NT2/D1 (cell line): ENCODE measurements around the gene TMEM63B.

ENCODE experiments used
- DNase-seq: peaks from one replicate; pipeline ENCODE4 v3.0.0-alpha.2; 2011; ENCODE audit warnings: low read depth, low spot score
- H3K27me3 ChIP-seq: 2 replicates; pipeline ENCODE4 v1.6.0; 2011; ENCODE audit warnings: mild to moderate bottlenecking; ENCODE audit not compliant: insufficient read length, insufficient read depth
- H3K36me3 ChIP-seq: 2 replicates; pipeline ENCODE4 v1.6.1; 2011; ENCODE audit warnings: mild to moderate bottlenecking, low read length, mixed read lengths; ENCODE audit not compliant: insufficient read depth, insufficient read length
- H3K4me1 ChIP-seq: 2 replicates; pipeline ENCODE4 v1.5.1; 2011; ENCODE audit not compliant: insufficient read depth, insufficient read length
- H3K4me3 ChIP-seq: 2 replicates; pipeline ENCODE4 v1.5.1; 2011; ENCODE audit warnings: low read depth; ENCODE audit not compliant: insufficient read length
- H3K9ac ChIP-seq: 2 replicates; pipeline ENCODE4 v1.6.0; 2011; ENCODE audit warnings: low read depth; ENCODE audit not compliant: insufficient read length
- H3K9me3 ChIP-seq: 2 replicates; pipeline ENCODE4 v1.5.1; 2011; ENCODE audit warnings: mild to moderate bottlenecking, low read length; ENCODE audit not compliant: insufficient read depth
- SUZ12 ChIP-seq: IDR thresholded peaks from 2 replicates; pipeline ENCODE4 v1.6.1; 2011; ENCODE audit not compliant: insufficient read length, insufficient read depth; ENCODE audit errors: extremely low read depth
- YY1 ChIP-seq: IDR thresholded peaks from 2 replicates; pipeline ENCODE4 v1.6.1; 2011; ENCODE audit not compliant: insufficient read length, insufficient read depth
- ZNF274 ChIP-seq: IDR thresholded peaks from 2 replicates; pipeline ENCODE4 v1.6.1; 2011; ENCODE audit warnings: mild to moderate bottlenecking, low read depth, low read length

TMEM63B gene

GRCh38 chr6:44199883-44200282 lies 72.5 kb downstream of the TMEM63B start:
- Histone ChIP-seq H3K9ac (no peak overlapping the region), H3K27me3 (no peaks in the 10 kb centered on the region), H3K4me3 (no peak overlapping the region), H3K9me3 (no peaks in the 10 kb centered on the region), H3K36me3 (no peaks in the 10 kb centered on the region), H3K4me1 (peaks cover 17% of the 10 kb centered on the region)
- DNase-seq = no peak
- no peak for TF ChIP-seq ZNF274
- TF ChIP-seq SUZ12 = no peak
- TF ChIP-seq YY1 = no peak

GRCh38 chr6:44201200-44201599 lies 73.8 kb downstream of the TMEM63B start:
- DNase-seq = no peak
- peaks cover 17% of the 10 kb centered on the region for H3K4me1 ChIP-seq
- H3K27me3 ChIP-seq = no peaks in the 10 kb centered on the region
- H3K9ac ChIP-seq = no peak overlapping the region
- no peak overlapping the region for H3K4me3 ChIP-seq
- TF ChIP-seq ZNF274 (no peak), SUZ12 (no peak), YY1 (no peak)
- no peaks in the 10 kb centered on the region for H3K36me3 ChIP-seq
- no peaks in the 10 kb centered on the region for H3K9me3 ChIP-seq

DNA sequence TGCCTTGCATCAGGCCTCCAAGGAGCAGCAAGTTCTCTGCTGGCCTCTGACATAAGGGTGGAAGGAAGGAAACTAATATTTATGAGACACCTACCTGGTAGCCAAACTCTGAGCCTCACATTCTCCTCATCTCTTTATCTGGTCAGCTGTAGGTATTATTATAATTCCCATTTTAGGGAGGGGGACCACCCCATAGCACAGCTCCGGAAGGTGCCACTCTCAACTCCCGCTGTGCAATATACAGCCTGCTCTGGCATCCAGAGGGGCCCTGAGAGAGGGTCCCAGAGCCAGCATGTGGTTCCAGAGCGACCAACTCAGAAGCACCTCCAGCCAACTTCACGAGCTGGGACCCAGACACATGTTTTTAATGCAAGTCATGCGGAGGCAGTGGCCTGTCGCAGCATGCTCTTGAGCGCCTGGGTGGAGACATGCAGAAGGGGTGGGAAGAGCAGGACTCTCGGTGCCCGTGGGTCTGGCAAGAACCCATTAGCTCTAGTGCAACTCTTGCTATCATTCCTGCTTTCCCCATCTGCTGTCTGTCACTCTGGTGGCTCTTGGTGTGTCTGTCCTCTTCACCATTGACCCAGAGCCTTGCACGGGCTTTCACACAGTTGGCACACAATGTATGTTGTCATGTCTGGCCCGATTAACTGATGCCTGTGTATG lies 74.4 kb downstream of the TMEM63B start:
- no peaks in the 10 kb centered on the region for H3K36me3 ChIP-seq
- peak overlapping the region; percentile 61 for H3K9ac ChIP-seq
- TF ChIP-seq ZNF274 = no peak
- no peak for TF ChIP-seq SUZ12
- no peak for TF ChIP-seq YY1
- no peaks in the 10 kb centered on the region for H3K27me3 ChIP-seq
- H3K9me3 ChIP-seq = no peaks in the 10 kb centered on the region
- no peak for DNase-seq
- H3K4me1 ChIP-seq = peaks cover 17% of the 10 kb centered on the region
- H3K4me3 ChIP-seq = no peak overlapping the region

- peaks cover 17% of the 10 kb centered on the region for H3K4me1 ChIP-seq
- H3K27me3 ChIP-seq = no peaks in the 10 kb centered on the region
- H3K9ac ChIP-seq = peak overlapping the region; percentile 65
- H3K9me3 ChIP-seq = no peaks in the 10 kb centered on the region
- no peaks in the 10 kb centered on the region for H3K36me3 ChIP-seq
- peak overlapping the region; percentile 9 for H3K4me3 ChIP-seq
- TF ChIP-seq SUZ12 (no peak), ZNF274 (no peak), YY1 (no peak)
- DNase-seq = peak; percentile 70
These were observed 75.1 kb downstream of the TMEM63B start for GRCh38 chr6:44202332-44202971.

- Histone ChIP-seq H3K9ac (peak overlapping the region; percentile 65), H3K9me3 (no peaks in the 10 kb centered on the region)
These were observed 75.8 kb downstream of the TMEM63B start for GRCh38 chr6:44202972-44203750.

GRCh38 chr6:44203955-44204354 lies 76.6 kb downstream of the TMEM63B start:
- no peak overlapping the region for H3K4me3 ChIP-seq
- no peaks in the 10 kb centered on the region for H3K36me3 ChIP-seq
- TF ChIP-seq YY1 = no peak
- no peak for TF ChIP-seq ZNF274
- no peak for TF ChIP-seq SUZ12
- H3K9ac ChIP-seq = no peak overlapping the region
- peaks cover 17% of the 10 kb centered on the region for H3K4me1 ChIP-seq
- DNase-seq = no peak
- no peaks in the 10 kb centered on the region for H3K27me3 ChIP-seq
- H3K9me3 ChIP-seq = no peaks in the 10 kb centered on the region

More at GRCh38 chr6:44202972-44203750, 75.8 kb downstream of the TMEM63B start:
- no peak for DNase-seq
- H3K4me3 ChIP-seq = peak overlapping the region; percentile 9
- no peak for TF ChIP-seq SUZ12
- TF ChIP-seq ZNF274 = no peak
- TF ChIP-seq YY1 = no peak
- no peaks in the 10 kb centered on the region for H3K36me3 ChIP-seq
- peaks cover 17% of the 10 kb centered on the region for H3K4me1 ChIP-seq
- H3K27me3 ChIP-seq = no peaks in the 10 kb centered on the region
